GM21786 (cell line): ENCODE data around the gene HES5.
"Not testable (repeated sequence)": the region's sequence is repeated elsewhere in the genome, so short reads cannot be mapped to it uniquely, and the experiment has no call there.

Experiments
- ATAC-seq: cut with Tn5 transposase; IDR thresholded peaks from one replicate; pipeline ENCODE4 v1.9.1; 2021; ENCODE audit not compliant: unreplicated experiment

Gene HES5

GRCh38 chr1:2529784-2530512 is at the start of gene HES5:
Gene HES5 (minus strand): TSS chr1:2530263. CDS start chr1:2530164, 99 bp downstream.
- no peak for ATAC-seq

- ATAC-seq = no peak
Observed at GRCh38 chr1:2578758-2579118, 48.7 kb upstream of the HES5 start.

- ATAC-seq = not testable (repeated sequence)
Observed at GRCh38 chr1:2577565-2578075, 47.6 kb upstream of the HES5 start.

GRCh38 chr1:2575801-2576663 is 46.0 kb upstream of the HES5 start:
- ATAC-seq = no peak

GRCh38 chr1:2574350-2574749 is 44.3 kb upstream of the HES5 start:
- ATAC-seq = no peak

GRCh38 chr1:2573250-2573920 is 43.3 kb upstream of the HES5 start:
- no peak for ATAC-seq

GRCh38 chr1:2571348-2571747 is 41.3 kb upstream of the HES5 start:
- no peak for ATAC-seq

- no peak for ATAC-seq
Observed at GRCh38 chr1:2570332-2570731, 40.3 kb upstream of the HES5 start.

- not testable (repeated sequence) for ATAC-seq
Observed at GRCh38 chr1:2569703-2570102, 39.6 kb upstream of the HES5 start.

- ATAC-seq = no peak
Observed at GRCh38 chr1:2569060-2569459, 39.0 kb upstream of the HES5 start.

GRCh38 chr1:2568187-2568816 is 38.2 kb upstream of the HES5 start:
- ATAC-seq = not testable (repeated sequence)

GRCh38 chr1:2567083-2567679 is 37.1 kb upstream of the HES5 start:
- no peak for ATAC-seq

- ATAC-seq = no peak
Observed at GRCh38 chr1:2566101-2567045, 36.3 kb upstream of the HES5 start.

- no peak for ATAC-seq
Observed at GRCh38 chr1:2564815-2565374, 34.8 kb upstream of the HES5 start.

GRCh38 chr1:2564006-2564814 is 34.1 kb upstream of the HES5 start:
- ATAC-seq = no peak

- ATAC-seq = no peak
Observed at GRCh38 chr1:2563205-2563604, 33.1 kb upstream of the HES5 start.

- no peak for ATAC-seq
Observed at GRCh38 chr1:2561898-2562895, 32.1 kb upstream of the HES5 start.
